SU-DHL-6 (cell line): ENCODE data around the gene CHST12.

Source experiments
- CTCF ChIP-seq: fragments of 200-600 bp; sonication (generic); IDR thresholded peaks from one replicate; pipeline ENCODE4 v1.5.1; 2017; ENCODE audit warnings: antibody characterized with exemption, mild to moderate bottlenecking, low read length, moderate library complexity; ENCODE audit not compliant: insufficient read depth, poor library complexity, severe bottlenecking
- EZH2phosphoT487 ChIP-seq: fragments of 200-600 bp; sonication (generic), shearing (Covaris generic); conservative IDR thresholded peaks from 2 replicates; pipeline ENCODE4 v1.6.1; 2018; ENCODE audit warnings: mild to moderate bottlenecking, antibody characterized with exemption, low read length, moderate library complexity, mixed read lengths

- TF ChIP-seq CTCF (no peak), EZH2phosphoT487 (no peak)
Observed at GRCh38 chr7:2362385-2363088, 40.9 kb upstream of the CHST12 start.
